AG04449 (cell line): ENCODE results near the gene STK35.
"Not testable (repeated sequence)": the region's sequence is repeated elsewhere in the genome, so short reads cannot be mapped to it uniquely, and the experiment has no call there.

ENCODE experiments used
- CTCF ChIA-PET: fragments of 350-600 bp; formaldehyde crosslinking; extraction: SDS; loops from one replicate; lab custom pipeline; 2021; ENCODE audit warnings: antibody characterized with exemption; lab: Yijun Ruan, JAX
- POLR2A ChIA-PET: fragments of 400-600, 350-600 bp; formaldehyde crosslinking; extraction: SDS; loops from one replicate; lab custom pipeline; 2020; ENCODE audit warnings: antibody characterized with exemption, inconsistent platforms; lab: Yijun Ruan, JAX
- DNase-seq: peaks from one replicate; pipeline ENCODE4 v3.0.0-alpha.2; 2010; ENCODE audit warnings: low read depth, low spot score
- H3K4me3 ChIP-seq: 2 replicates; pipeline ENCODE4 v1.5.1; 2011; ENCODE audit warnings: low read depth, mild to moderate bottlenecking, control low read depth, low read length
- CTCF ChIP-seq: IDR thresholded peaks from one replicate; pipeline ENCODE4 v1.5.1; 2011; ENCODE audit warnings: mild to moderate bottlenecking, moderate library complexity, low read length, control low read depth, inconsistent platforms; ENCODE audit not compliant: insufficient read depth; ENCODE audit errors: missing control alignments

Gene STK35

DNA sequence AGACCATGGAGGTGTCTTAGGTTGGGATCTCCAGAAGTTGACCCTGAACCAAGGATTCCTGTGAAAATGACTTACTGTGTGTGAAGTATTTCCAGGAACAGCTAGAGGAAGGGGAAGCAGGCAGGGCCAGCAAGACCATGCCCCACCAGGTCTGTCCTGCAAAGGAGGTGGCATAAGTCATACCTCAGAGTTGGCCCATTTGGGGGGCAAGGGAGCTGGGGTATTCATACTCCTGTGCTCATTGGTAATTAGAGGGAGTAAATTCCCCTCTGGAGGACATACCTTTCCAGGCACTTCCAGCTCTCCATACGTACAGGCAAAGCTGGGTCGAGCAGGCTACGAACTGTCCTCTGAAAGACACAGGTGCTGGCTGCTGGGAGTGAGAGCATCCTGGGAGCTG is 72.4 kb downstream of the STK35 start:
- no peak for DNase-seq
- TF ChIP-seq CTCF = no peak
- POLR2A ChIA-PET = no interaction called here
- H3K4me3 ChIP-seq = no peak overlapping the region
- CTCF ChIA-PET = interaction anchor here (0.8 to 8.6 kb wide), 16 partner anchors 14 to 409 kb away, joined by 3 to 129 read pairs (median 4); no protein-coding TSS in a partner anchor

DNA sequence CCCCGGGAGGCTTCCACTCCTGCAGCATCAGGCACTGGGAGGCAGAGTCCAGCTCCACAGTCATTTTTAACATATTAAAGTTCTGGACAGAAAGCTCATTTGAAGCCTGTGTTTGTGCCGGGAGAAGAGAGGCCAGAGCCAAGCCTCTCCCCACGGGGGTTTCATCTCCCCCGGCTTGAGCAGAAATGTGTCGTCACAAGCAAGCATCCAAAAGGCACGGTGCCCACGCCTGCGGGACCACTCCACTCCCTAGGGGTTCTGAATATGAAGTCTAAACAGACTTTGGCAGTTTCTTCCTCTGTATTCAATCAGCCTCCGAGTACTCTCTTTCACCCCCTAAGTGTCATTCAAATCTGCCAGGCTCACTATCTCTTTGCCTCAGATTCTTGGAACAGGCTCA is 75.3 kb downstream of the STK35 start:
- CTCF ChIA-PET = interaction anchor here (1.2 to 8.6 kb wide), 3 partner anchors 30 to 213 kb away, joined by 3 to 129 read pairs (median 104); no protein-coding TSS in a partner anchor
- no peak for TF ChIP-seq CTCF

DNA sequence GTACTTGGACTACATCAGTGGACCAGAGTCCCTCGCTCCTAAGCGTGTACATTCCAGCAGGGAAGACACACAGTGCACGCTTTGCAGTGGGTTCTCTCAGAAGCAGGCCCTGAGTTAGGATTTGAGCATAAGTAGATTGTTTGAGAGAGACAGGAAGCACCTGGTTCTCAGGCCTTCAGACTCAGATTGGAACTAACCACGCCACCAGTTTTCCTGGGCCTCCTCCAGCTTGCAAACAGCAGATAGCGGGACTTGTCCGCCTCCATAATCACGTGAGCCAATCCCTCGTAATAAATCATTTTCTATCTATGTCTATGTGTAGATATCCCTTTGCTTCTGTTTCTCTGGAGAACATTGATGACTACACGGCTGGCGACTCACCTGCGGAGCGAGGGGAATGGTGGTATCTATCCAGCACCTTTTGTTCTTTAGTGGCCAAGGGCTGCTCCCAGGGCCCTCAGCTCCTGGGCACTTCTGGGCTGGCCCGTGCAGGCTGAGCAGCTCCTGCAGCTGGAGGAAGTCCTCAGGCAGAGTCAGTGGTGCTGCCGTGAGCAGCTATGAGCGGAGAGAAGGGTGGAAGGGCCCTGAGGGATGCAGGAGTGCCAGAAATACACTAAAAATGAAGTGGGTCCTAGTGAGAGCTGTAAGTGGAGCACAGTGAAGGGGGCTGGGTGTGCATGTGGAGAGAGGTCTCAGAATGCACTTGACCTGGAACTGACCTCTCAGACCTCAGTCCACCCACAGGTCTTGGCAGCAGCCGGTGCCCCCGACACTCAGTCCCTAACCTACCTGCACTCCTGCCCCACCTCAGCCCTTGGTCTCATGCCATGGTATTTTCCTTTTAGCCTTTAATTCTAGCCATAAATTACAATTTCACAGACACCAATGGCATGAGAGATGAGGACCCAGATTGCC is 76.9 kb downstream of the STK35 start:
- H3K4me3 ChIP-seq = no peak overlapping the region
- TF ChIP-seq CTCF = no peak
- DNase-seq = no peak
- POLR2A ChIA-PET = no interaction called here
- CTCF ChIA-PET = interaction anchor here (1.0 to 8.6 kb wide), 4 partner anchors 8 to 172 kb away, joined by 3 to 129 read pairs (median 7); no protein-coding TSS in a partner anchor

More for the DNA sequence above, 75.3 kb downstream of the STK35 start:
- no peak overlapping the region for H3K4me3 ChIP-seq
- DNase-seq = no peak
- POLR2A ChIA-PET = no interaction called here

DNA sequence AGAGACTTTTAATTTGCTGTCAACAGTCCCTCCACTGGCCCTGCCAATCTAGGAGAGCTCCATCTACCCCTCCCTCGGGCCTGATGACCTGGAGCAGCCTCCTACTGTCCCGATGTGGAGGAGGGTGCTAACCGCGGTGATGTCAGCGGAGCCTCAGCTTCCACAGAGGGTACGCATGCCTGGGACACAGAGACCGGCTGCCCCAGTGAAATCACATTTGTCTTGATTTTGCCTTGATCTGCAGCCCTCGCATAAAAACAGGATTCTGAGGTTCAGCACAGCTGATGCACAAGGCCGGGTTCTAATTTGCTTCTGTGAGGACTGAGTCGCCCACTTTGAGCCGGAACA is 77.6 kb downstream of the STK35 start:
- no peak for DNase-seq
- CTCF ChIA-PET = interaction anchor here (1.0 to 1.9 kb wide), 3 partner anchors 9 to 172 kb away, joined by 3 to 8 read pairs (median 6); no protein-coding TSS in a partner anchor
- no peak for TF ChIP-seq CTCF
- H3K4me3 ChIP-seq = no peak overlapping the region
- POLR2A ChIA-PET = no interaction called here

DNA sequence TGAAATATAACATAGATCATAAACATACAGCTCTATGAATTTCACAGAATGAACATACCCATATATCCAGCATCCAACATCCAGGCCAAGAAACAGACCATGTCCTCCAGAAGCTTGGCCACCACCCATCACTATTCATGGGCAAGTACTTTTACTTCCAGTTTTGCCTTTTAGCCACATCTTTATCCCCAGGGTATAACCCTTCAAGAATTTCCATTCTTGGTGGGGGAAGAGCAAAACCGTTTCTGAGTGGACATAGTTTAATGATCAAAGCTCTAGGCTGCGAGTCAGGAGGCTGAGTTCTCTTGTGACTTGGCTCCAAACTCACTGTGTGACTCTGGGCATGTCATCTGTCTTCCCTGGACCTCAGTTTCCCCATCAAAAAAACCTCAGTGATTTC is 78.3 kb downstream of the STK35 start:
- DNase-seq = no peak
- CTCF ChIA-PET = interaction anchor here (1.9 kb wide), 1 partner anchor 28 kb away, joined by 8 read pairs; no protein-coding TSS in a partner anchor
- POLR2A ChIA-PET = no interaction called here
- TF ChIP-seq CTCF = no peak
- no peak overlapping the region for H3K4me3 ChIP-seq

DNA sequence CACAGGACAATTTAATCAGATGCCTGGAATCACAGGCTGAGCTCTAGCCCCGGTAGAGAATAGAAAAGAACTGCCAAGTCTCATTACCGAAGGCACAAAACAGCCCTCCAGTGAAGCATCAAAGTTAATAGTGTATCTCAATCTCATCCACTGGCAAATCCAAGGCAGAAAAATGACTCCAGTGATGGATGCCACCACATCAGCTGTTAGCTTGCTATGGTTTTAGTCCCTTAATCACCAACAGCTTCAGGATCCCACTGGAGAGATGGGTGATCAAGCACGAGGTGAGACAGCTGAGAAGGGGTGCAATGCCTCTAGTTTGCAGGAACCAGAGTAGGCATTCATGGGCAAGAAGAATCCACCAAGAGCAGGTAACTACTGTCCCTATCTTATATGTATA is 81.8 kb downstream of the STK35 start:
- no peak for DNase-seq
- no peak for TF ChIP-seq CTCF
- POLR2A ChIA-PET = no interaction called here
- H3K4me3 ChIP-seq = no peak overlapping the region
- CTCF ChIA-PET = interaction anchor here (0.5 to 4.7 kb wide), 6 partner anchors 11 to 420 kb away, joined by 3 to 28 read pairs (median 3); no protein-coding TSS in a partner anchor

DNA sequence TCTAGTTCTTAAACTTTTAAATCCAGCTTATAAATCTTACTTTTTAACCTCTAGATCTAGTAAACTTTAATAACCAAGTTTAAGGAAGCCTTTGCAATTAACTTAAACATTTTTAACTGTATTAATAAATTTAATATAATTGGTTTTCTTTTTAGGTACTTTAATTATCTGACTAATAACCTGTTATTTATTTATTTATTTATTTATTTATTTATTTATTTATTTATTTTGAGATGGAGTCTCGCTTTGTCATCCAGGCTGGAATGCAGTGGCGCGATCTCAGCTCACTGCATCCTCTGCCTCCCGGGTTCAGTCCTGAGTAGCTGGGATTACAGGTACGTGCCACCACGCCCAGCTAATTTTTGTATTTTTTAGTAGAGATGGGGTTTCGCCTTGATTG is 83.3 kb downstream of the STK35 start:
- DNase-seq, POLR2A ChIA-PET, H3K4me3 ChIP-seq: not testable (repeated sequence)
- CTCF ChIA-PET = interaction anchor here (4.7 kb wide), 1 partner anchor 13 kb away, joined by 28 read pairs; no protein-coding TSS in a partner anchor
